GM21515 (cell line): ENCODE results near the gene TNIK.
"Not testable (repeated sequence)": the region's sequence is repeated elsewhere in the genome, so short reads cannot be mapped to it uniquely, and the experiment has no call there.

Experiments used
- ATAC-seq: cut with Tn5 transposase; IDR thresholded peaks from one replicate; pipeline ENCODE4 v1.9.1; 2021; ENCODE audit not compliant: unreplicated experiment

The TNIK gene

GRCh38 chr3:171446801-171447578 is 13.2 kb downstream of the TNIK start:
- no peak for ATAC-seq

- no peak for ATAC-seq
These were observed 13.9 kb downstream of the TNIK start for GRCh38 chr3:171446301-171446700.

- no peak for ATAC-seq
These were observed 14.5 kb downstream of the TNIK start for GRCh38 chr3:171445620-171446204.

GRCh38 chr3:171444001-171444690 is 16.1 kb downstream of the TNIK start:
- no peak for ATAC-seq

GRCh38 chr3:171443211-171443957 is 16.8 kb downstream of the TNIK start:
- ATAC-seq = no peak

GRCh38 chr3:171442184-171442583 is 18.0 kb downstream of the TNIK start:
- no peak for ATAC-seq

- ATAC-seq = no peak
These were observed 18.8 kb downstream of the TNIK start for GRCh38 chr3:171441381-171441780.

GRCh38 chr3:171439996-171440395 is 20.2 kb downstream of the TNIK start:
- no peak for ATAC-seq

GRCh38 chr3:171437115-171437756 is 23.0 kb downstream of the TNIK start:
- no peak for ATAC-seq

- no peak for ATAC-seq
These were observed 23.8 kb downstream of the TNIK start for GRCh38 chr3:171436380-171436779.

GRCh38 chr3:171435757-171436156 is 24.4 kb downstream of the TNIK start:
- ATAC-seq = no peak

GRCh38 chr3:171435143-171435542 is 25.1 kb downstream of the TNIK start:
- no peak for ATAC-seq

- ATAC-seq = no peak
These were observed 27.7 kb downstream of the TNIK start for GRCh38 chr3:171432548-171432947.

- no peak for ATAC-seq
These were observed 28.7 kb downstream of the TNIK start for GRCh38 chr3:171431550-171431949.

- no peak for ATAC-seq
These were observed 29.7 kb downstream of the TNIK start for GRCh38 chr3:171430530-171430929.

GRCh38 chr3:171429635-171430034 is 30.6 kb downstream of the TNIK start:
- ATAC-seq = no peak

GRCh38 chr3:171428892-171429291 is 31.3 kb downstream of the TNIK start:
- no peak for ATAC-seq

- no peak for ATAC-seq
These were observed 31.9 kb downstream of the TNIK start for GRCh38 chr3:171428321-171428787.

- ATAC-seq = no peak
These were observed 32.4 kb downstream of the TNIK start for GRCh38 chr3:171427771-171428320.

GRCh38 chr3:171424063-171424462 is 36.1 kb downstream of the TNIK start:
- ATAC-seq = not testable (repeated sequence)
